ENCODE measurements around the gene RDX.
"Not testable (repeated sequence)": the region's sequence is repeated elsewhere in the genome, so short reads cannot be mapped to it uniquely, and the experiment has no call there.

RDX gene

DNA sequence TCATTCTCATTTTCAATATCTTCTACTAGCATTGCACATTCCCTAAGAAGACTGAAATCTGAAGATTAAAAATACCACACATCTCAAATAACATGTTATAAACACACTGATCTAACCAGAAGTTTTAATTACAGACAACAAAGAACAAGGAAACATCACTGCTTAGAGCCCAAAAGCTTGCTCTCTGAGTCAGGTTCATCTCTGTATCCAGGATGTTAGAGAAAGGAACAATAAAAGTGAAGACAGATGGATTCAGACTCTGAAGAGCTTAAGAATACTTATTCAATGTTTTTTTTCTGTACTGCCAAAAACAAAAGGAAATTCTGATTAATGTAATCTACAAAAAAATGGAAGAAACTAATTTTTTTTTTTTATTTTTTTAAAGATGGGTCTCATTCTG lies 16.5 kb downstream of the RDX start:
- DNase-seq (ENCODE audit: low read depth in 3 of 3, low spot score in 1 of 3), result no peak

- no peak for DNase-seq (ENCODE audit: low read depth in 3 of 3, low spot score in 1 of 3)
Observed at GRCh38 chr11:110272919-110273318, 23.5 kb downstream of the RDX start.

- no peak for DNase-seq (ENCODE audit: low read depth in 3 of 3, low spot score in 1 of 3)
Observed at GRCh38 chr11:110269996-110270395, 26.4 kb downstream of the RDX start.

- DNase-seq (ENCODE audit: low read depth in 3 of 3, low spot score in 1 of 3), result no peak
Observed at GRCh38 chr11:110268441-110268840, 28.0 kb downstream of the RDX start.

DNA sequence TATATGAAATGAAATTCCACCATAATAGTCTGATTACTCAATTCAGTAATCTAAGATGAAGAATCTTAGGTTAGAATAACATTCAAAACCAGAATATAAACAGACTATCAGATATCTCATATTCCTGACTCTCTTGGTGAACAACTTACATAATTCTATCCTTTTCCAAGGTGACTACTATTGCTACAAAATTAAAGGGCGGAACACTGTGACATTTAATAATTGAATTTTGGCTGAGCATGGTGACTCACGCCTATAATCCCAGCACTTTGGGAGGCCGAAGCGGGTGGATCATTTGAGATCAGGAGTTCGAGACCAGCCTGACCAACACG lies 34.4 kb downstream of the RDX start:
- no peak for DNase-seq (ENCODE audit: low read depth in 3 of 3, low spot score in 1 of 3)

DNA sequence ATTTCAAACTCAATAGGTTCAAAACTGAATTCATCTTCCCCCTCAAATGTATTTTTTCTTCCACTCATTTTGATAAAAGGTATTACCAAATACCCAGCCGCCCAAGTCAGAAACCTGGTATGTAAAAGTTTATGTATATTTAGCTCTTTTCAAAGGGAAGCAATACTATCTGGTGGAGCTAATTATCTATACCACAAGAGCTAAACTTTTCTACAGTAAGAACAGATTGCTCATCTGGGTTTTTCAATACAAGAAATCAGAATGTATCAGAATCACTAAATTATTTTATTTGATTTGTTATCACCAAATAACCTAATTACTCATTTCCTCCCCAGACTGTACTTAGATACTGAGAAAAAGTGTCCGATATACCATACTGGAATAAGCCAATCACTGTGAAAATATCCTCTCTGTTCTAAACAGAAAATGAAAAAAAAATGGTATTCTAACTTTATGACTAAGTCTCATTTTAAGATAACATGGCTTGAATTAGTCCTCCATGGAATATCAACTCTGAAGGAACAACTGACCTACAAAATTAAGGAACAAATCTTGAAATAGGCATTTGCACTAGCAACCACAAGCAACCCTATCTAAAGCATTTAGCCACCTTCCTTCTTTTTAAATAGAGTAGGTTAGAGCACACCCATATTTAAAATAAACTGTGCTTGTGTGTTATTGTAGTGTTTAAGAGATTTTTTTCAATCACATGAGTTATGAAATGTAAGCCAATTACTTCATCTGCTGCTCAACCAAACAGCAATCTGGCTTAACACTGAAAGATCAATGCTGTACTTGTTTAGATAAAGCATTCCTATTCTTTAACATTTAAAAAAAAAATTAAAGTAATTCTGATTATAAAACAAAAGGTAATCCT lies 35.0 kb downstream of the RDX start:
- DNase-seq (ENCODE audit: low read depth in 3 of 3, low spot score in 1 of 3), result no peak

DNA sequence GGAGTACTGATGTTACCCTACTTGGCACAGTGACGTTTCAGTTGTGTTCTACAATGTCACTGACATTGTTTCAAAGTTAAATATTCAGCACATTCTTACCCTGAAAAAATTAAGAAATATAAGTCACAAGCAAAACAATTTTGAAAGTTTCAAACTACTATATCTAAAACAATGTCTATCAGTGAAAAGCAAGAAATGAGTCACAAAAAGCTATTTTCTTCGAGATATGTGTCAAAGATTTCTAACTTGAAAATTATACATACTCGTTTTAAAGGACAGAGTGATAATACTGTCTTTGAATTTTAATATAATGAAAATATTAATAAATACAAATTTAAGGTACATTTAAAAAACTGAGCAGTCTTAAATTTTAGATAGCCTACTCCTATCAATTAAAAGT lies 42.9 kb downstream of the RDX start:
- no peak for DNase-seq (ENCODE audit: low read depth in 3 of 3, low spot score in 1 of 3)

DNA sequence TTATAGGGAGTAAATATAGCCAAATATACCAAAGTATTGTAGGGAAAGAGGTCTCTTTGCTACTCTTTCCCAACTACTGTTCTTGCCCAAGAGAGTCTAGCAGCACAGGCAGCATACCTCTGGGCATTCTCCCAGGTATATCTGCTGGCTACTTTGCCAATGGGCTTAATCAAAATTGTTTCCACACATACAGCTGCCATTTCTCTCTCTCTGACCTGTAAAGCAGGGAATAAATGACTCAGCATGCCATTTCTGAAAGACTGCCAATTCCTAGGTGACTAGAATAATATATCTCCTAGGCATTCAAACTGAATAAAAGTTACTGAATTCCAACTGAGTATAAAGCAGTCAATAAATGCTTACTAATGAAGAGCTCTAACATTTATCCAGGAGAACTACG lies 44.6 kb downstream of the RDX start:
- DNase-seq (ENCODE audit: low read depth in 3 of 3, low spot score in 1 of 3), result no peak

- DNase-seq (ENCODE audit: low read depth in 3 of 3, low spot score in 1 of 3), result no peak
Observed at GRCh38 chr11:110250168-110250567, 46.2 kb downstream of the RDX start.

DNA sequence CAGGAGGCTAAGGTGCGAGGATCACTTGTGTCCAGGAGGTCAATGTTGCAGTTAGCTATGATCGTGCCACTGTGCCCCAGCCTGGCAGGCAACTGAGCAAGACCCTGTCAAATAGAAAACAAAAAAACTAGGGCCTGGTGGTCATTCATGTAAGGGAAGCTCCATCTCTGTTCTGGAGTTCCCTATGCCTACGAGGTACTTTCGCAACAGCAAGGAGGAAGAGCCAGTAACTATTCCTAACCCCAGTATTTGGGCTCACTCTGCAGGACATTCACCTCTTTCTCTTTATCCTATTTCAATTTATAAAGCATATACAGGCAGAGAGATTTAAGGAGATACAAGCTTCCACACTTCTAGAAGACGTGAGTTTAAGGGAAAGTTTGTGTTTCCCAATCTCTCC lies 46.6 kb downstream of the RDX start:
- no peak for DNase-seq (ENCODE audit: low read depth in 3 of 3, low spot score in 1 of 3)

DNA sequence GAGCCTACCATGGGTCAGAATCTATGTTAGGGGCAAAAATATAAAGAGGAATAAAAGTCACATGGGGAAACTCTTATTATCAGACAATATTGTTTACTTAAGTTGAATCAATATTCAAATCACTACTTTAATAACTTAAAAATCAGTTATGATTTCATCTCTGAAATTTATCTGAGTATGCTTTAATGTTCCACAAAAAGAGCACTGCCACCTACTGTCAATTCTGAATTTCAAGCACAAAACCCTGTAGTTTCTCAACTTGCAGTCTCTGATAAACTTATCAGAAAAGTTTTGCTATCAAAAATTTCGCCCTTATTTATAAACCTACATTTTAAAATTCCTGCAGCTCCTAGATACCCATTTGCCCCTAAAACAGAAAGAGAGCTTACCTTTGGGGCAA lies 47.3 kb downstream of the RDX start:
- no peak for DNase-seq (ENCODE audit: low read depth in 3 of 3, low spot score in 1 of 3)

DNA sequence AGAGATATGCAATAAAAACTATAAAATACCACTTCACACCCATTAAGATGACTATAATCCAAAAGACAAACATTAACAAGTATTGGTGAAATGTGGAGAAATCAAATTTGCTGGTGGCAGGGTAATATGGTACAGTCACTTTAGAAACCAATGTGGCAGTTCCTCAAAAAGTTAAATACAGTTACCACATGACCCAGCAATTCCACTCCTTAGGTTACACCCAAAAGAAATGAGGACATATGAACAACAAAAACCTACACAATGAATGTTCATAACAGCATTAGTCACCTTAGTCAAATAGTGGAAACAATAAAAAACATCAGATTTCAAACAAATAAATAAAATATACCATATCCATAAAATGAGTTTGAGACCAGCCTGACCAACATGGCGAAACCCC lies 52.6 kb downstream of the RDX start:
- DNase-seq (ENCODE audit: low read depth in 3 of 3, low spot score in 1 of 3), result no peak

DNA sequence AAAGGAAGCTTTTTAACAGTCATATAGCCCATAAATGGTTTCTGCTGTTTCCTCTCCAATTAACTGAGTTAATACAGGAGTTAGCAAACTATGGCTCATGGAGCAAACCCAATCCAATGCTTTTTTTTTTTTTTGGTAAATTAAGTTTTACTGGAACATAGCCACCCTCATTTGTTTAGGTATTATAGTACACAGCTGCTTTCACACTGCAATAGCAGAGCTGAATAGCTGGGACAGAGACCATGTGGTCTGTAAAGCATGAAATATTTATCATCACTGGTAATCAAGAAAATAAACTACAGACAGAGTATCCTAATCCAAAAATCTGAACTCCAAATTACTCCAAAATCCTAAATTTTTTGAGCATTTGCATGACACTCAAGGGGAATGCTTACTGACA lies 53.7 kb downstream of the RDX start:
- no peak for DNase-seq (ENCODE audit: low read depth in 3 of 3, low spot score in 1 of 3)

DNA sequence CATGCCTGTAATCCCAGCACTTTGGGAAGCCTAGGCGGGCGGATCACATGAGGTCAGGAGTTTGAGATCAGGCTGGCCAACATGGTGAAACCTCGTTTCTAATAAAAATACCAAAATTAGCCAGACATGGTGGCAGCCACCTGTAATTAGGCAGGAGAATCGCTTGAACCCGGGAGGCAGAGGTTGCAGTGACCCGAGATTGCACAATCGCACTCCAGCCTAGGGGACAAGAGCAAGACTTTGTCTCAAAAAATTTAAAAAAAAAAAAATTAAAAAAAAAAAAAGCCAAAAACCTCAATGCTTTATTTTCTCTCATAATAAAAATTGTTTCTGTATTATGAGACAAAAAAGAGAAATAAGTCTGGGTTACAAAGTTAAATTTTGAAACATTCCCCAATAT lies 54.2 kb downstream of the RDX start:
- no peak for DNase-seq (ENCODE audit: low read depth in 3 of 3, low spot score in 1 of 3)

DNA sequence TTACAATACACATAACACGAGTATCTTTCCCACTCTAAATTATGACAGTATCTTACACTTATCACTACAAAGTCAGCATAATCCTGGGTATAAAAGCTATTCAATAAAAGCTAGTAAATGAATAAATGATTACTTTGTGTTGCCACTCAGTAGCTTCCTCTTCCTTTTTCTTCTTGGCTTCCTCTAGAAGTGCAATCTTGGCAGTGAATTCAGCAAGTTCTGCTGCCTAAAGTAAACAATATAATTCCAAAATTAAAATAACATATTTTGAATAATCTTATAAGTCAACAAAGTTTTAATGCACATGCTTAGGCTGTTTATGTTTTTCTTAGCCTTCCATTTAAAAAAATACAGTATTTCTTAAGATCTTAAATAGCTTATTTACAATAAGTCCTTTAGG lies 60.4 kb downstream of the RDX start:
- no peak for DNase-seq (ENCODE audit: low read depth in 3 of 3, low spot score in 1 of 3)

- DNase-seq (ENCODE audit: low read depth in 3 of 3, low spot score in 1 of 3), result no peak
Observed at GRCh38 chr11:110230377-110230776, 66.0 kb downstream of the RDX start.

- DNase-seq (ENCODE audit: low read depth in 3 of 3, low spot score in 1 of 3), result no peak
Observed at GRCh38 chr11:110219006-110219785, 77.2 kb downstream of the RDX start.

GRCh38 chr11:110217936-110218335 lies 78.5 kb downstream of the RDX start:
- no peak for DNase-seq (ENCODE audit: low read depth in 3 of 3, low spot score in 1 of 3)

DNA sequence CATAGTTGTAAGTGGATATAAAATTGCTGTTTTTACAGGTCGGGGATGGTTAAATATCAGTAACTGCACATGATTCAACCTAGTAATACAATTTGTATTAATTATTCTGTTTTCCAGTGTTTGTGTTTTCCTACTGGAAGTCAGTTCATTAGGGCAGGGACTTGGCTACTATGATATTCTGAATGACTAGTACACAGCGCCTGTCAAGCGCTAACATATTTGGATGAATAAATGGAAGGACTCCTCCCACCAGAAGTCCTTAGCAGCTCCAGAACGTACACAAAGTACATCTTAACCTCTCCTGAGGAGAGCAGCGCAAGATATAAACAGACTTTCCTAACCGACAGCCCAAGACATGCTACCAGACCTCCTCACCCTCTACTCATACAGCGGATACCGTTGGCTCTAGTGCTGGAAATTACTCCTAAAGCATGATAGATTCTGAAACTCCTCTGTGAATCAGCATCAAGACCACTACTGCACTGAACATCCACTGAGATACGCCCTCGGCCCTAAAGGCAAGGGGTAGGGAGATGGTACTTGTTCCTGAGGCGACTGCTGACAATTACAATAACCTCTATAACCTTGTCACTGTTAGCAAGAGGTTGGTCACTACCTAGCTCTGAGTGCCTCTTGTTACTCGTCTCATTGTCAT lies 79.1 kb downstream of the RDX start:
- no peak for DNase-seq (ENCODE audit: low read depth in 3 of 3, low spot score in 1 of 3)

DNA sequence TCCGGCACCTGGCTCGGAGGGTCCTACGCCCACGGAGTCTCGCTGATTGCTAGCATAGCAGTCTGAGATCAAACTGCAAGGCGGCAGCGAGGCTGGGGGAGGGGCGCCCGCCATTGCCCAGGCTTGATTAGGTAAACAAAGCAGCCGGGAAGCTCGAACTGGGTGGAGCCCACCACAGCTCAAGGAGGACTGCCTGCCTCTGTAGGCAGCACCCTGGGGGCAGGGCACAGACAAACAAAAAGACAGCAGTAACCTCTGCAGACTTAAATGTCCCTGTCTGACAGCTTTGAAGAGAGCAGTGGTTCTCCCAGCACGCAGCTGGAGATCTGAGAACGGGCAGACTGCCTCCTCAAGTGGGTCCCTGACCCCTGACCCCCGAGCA lies 87.1 kb downstream of the RDX start:
- DNase-seq (ENCODE audit: low read depth in 3 of 3, low spot score in 1 of 3), result not testable (repeated sequence)

DNA sequence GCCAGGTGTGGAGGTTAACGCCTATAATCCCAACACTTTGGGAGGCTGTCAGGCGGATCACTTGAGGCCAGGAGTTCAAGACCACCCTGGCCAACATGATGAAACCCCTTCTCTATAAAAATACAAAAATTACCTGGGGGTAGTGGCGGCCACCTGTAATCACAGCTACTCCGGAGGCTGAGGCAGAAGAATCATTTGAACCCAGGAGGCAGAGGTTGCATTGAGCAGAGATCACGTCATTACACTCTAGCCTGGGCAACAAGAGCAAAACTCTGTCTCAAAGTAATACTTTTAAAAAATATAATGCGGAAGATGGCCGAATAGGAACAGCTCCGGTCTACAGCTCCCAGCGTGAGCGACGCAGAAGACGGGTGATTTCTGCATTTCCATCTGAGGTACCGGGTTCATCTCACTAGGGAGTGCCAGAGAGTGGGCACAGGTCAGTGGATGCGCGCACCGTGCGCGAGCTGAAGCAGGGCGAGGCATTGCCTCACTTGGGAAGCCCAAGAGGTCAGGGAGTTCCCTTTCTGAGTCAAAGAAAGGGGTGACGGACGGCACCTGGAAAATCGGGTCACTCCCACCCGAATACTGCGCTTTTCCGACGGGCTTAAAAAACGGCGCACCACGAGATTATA lies 87.6 kb downstream of the RDX start:
- DNase-seq (ENCODE audit: low read depth in 3 of 3, low spot score in 1 of 3), result not testable (repeated sequence)

DNA sequence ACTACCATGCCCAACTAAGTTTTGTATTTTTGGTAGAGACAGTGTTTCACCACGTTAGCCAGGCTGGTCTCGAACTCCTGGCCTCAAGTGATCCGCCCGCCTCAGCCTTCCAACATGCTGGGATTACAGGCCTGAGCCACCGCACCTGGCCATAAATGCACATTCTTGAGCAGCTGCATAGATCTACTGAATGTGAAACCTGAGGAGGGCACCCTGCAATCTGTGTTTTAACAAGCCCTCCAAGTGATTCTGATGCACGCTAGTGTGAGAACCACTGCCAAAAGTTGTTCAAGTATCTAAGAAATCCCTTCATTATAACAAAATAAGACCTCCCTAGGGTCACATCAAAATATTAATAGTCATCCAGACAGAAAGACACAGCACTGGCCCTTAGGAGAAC lies 89.3 kb downstream of the RDX start:
- no peak for DNase-seq (ENCODE audit: low read depth in 3 of 3, low spot score in 1 of 3)
